HG03135 (cell line): ENCODE measurements around the gene COX10.
"Not testable (repeated sequence)": the region's sequence is repeated elsewhere in the genome, so short reads cannot be mapped to it uniquely, and the experiment has no call there.

ENCODE experiments used
- ATAC-seq: cut with Tn5 transposase; IDR thresholded peaks from one replicate; pipeline ENCODE4 v1.9.1; 2021; ENCODE audit warnings: mild to moderate bottlenecking, moderate library complexity; ENCODE audit not compliant: unreplicated experiment

The COX10 gene

GRCh38 chr17:14118951-14119350, 49.6 kb downstream of the COX10 start:
- no peak for ATAC-seq

GRCh38 chr17:14119546-14119945, 50.2 kb downstream of the COX10 start:
- ATAC-seq, result no peak

GRCh38 chr17:14121952-14122351, 52.6 kb downstream of the COX10 start:
- ATAC-seq, result no peak

- ATAC-seq, result no peak
Measured at GRCh38 chr17:14123619-14124278, 54.4 kb downstream of the COX10 start.

GRCh38 chr17:14124854-14125253, 55.5 kb downstream of the COX10 start:
- no peak for ATAC-seq

- no peak for ATAC-seq
Measured at GRCh38 chr17:14125518-14126137, 56.3 kb downstream of the COX10 start.

- ATAC-seq, result no peak
Measured at GRCh38 chr17:14133104-14133503, 63.8 kb downstream of the COX10 start.

GRCh38 chr17:14134456-14134855, 65.2 kb downstream of the COX10 start:
- ATAC-seq, result no peak

- no peak for ATAC-seq
Measured at GRCh38 chr17:14135906-14136590, 66.7 kb downstream of the COX10 start.

GRCh38 chr17:14138649-14139048, 69.3 kb downstream of the COX10 start:
- ATAC-seq, result no peak

GRCh38 chr17:14143688-14144087, 74.4 kb downstream of the COX10 start:
- no peak for ATAC-seq

GRCh38 chr17:14144508-14144907, 75.2 kb downstream of the COX10 start:
- no peak for ATAC-seq

- no peak for ATAC-seq
Measured at GRCh38 chr17:14149751-14150150, 80.4 kb downstream of the COX10 start.

- no peak for ATAC-seq
Measured at GRCh38 chr17:14150619-14151018, 81.3 kb downstream of the COX10 start.

GRCh38 chr17:14152721-14153120, 83.4 kb downstream of the COX10 start:
- no peak for ATAC-seq

GRCh38 chr17:14153374-14153773, 84.1 kb downstream of the COX10 start:
- no peak for ATAC-seq

- ATAC-seq, result no peak
Measured at GRCh38 chr17:14156689-14157088, 87.4 kb downstream of the COX10 start.

GRCh38 chr17:14157822-14158221, 88.5 kb downstream of the COX10 start:
- ATAC-seq, result no peak

- ATAC-seq, result no peak
Measured at GRCh38 chr17:14158707-14159106, 89.4 kb downstream of the COX10 start.

- ATAC-seq, result no peak
Measured at GRCh38 chr17:14161419-14161818, 92.1 kb downstream of the COX10 start.

- ATAC-seq, result no peak
Measured at GRCh38 chr17:14165616-14166015, 96.3 kb downstream of the COX10 start.

GRCh38 chr17:14167831-14168230, 98.5 kb downstream of the COX10 start:
- not testable (repeated sequence) for ATAC-seq
